Peyer's patch (tissue), 4 donors: ENCODE results near the gene RBBP8NL. TPM values are rescaled to one million over a fixed set of nuclear protein-coding genes. Genes with fewer than 3 reads are reported as not detected.

Experiments used
- DNase-seq, 3 donors: peaks; one replicate each; pipeline ENCODE4 v3.0.0-alpha.2; 2017 to 2019
- H3K27ac ChIP-seq, 4 donors: fragments of 200-600 bp; sonication (generic); one replicate each; pipeline ENCODE4 v1.5.1; 2016 to 2019
- H3K27me3 ChIP-seq, 2 donors: fragments of 200-600 bp; sonication (generic); one replicate each; pipeline ENCODE4 v1.5.1; 2019
- H3K36me3 ChIP-seq, 3 donors: fragments of 200-600 bp; sonication (generic); one replicate each; pipeline ENCODE4 v1.5.1; 2016 to 2019
- H3K4me1 ChIP-seq, 4 donors: fragments of 200-600 bp; sonication (generic); one replicate each; pipeline ENCODE4 v1.5.1; 2016 to 2019
- H3K4me3 ChIP-seq, 4 donors: fragments of 200-600 bp; sonication (generic); 1 replicate in 3 of 4; 2 replicates in 1 of 4; pipeline ENCODE4 v1.5.1; 2016 to 2019; ENCODE audit warnings: mild to moderate bottlenecking in 1 of 4
- H3K9me3 ChIP-seq, 4 donors: fragments of 200-600 bp; sonication (generic); one replicate each; pipeline ENCODE4 v1.5.1; 2016 to 2019; ENCODE audit warnings: mild to moderate bottlenecking in 1 of 4
- POLR2A ChIP-seq, 2 donors: fragments of 450-650 bp; IDR thresholded peaks; one replicate each; pipeline ENCODE4 v1.5.1; 2017; ENCODE audit warnings: antibody characterized with exemption in 2 of 2, mild to moderate bottlenecking in 2 of 2, moderate library complexity in 2 of 2
- total RNA-seq, 4 donors: library from RNA; depleted of rRNA; stranded (reverse); fragments of >200 nt; gene quantifications; one replicate each; pipeline ENCODE4 v1.1.0, GENCODE V29; 2016
- TF ChIP-seq, protein P1 (sequence below), 6 experiments: fragments of 450-650 bp in 4 of 6; fragments of 200-600 bp in 2 of 6; sonication (generic) in 1 of 6; IDR thresholded peaks; one replicate each; pipeline ENCODE4 v1.5.1; 2017 to 2019; ENCODE audit warnings: antibody characterized with exemption in 6 of 6, mild to moderate bottlenecking in 3 of 6, moderate library complexity in 1 of 6

RBBP8NL gene
- total RNA-seq, 4 donors from 2014 or later = 6.6 to 26.7 (median 13.4) TPM

DNA sequence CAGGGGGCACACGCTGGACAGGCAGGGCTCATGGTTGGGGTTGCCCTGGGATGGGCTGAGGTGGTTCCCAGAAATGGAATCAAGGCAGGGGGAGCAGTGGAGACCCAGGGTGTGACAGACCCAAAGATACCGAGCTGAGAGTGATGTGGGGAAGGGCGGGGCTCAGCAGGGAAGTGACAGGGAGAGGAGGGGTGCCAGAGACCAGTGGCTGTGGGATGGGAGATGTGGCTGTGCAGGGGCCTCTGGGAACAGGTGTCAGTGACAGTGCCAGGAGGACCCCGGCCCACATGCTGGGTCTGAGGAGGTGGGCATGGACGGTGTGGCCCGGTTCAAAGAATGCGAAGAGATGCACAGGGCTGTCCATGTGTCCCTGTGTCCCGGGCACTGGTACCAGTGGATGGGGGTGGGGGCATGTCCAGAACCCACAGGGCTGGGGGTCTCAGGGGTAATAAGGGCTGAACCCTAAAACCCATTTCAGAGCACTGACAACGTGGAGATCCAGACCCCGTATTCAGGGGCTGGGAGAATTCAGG lies 21.3 kb downstream of the RBBP8NL start:
- H3K36me3 ChIP-seq = no peaks in the 10 kb centered on the region

DNA sequence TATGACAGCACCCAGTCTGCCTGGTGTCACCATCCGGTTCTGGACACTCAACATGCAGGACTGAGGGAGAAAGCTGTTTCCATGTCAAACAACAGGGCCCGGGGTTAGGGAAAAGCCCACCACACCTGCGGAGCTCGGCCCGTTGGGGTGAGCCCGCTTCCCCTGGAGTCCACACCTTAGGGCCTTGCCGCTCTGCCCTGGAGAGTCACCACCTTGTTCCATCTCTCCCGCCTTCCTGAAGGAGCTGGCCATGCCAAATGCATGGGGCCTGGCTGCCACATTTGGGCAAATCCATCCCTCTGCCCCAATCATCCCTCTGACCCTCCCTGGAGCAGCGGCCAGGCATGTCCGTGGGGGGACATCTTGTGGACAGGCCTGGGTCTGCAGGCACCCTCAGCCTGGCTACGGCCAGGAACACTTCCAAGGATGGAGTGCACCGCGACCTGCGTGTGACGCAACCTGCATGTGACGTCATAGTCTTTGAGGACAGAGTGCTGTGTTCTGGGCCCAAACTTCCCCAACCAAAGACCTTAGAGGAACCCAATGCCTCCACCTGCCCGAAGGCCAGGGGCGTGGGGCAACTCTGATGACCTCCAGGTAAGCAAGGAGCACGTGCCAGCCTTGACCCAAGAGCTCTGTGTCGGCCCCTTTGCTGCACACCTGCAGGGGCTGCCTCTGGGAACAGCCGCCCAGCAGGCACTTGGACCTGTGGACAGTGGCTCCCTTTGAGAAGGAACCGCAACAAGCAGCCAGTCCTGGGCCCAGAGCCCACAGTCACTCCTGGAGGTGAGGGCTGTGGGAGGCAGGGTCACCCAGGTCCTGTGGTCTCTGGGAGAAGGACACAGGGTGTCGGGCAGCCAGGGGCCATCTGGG lies 22.0 kb downstream of the RBBP8NL start:
- Histone ChIP-seq H3K4me1 (peaks cover 6 to 51% (median 23%) of the 10 kb centered on the region in 4 donors), H3K36me3 (no peaks in the 10 kb centered on the region), H3K9me3 (no peaks in the 10 kb centered on the region), H3K27ac (no peak overlapping the region), H3K27me3 (no peaks in the 10 kb centered on the region), H3K4me3 (peak overlapping the region in 2 of 4 donors; percentile 58 to 75)
- DNase-seq = peak in 1 of 3 donors; percentile 56
- TF ChIP-seq POLR2A (IDR thresholded peaks at IDR 0.05) = no peak
- TF ChIP-seq, protein P1, sequence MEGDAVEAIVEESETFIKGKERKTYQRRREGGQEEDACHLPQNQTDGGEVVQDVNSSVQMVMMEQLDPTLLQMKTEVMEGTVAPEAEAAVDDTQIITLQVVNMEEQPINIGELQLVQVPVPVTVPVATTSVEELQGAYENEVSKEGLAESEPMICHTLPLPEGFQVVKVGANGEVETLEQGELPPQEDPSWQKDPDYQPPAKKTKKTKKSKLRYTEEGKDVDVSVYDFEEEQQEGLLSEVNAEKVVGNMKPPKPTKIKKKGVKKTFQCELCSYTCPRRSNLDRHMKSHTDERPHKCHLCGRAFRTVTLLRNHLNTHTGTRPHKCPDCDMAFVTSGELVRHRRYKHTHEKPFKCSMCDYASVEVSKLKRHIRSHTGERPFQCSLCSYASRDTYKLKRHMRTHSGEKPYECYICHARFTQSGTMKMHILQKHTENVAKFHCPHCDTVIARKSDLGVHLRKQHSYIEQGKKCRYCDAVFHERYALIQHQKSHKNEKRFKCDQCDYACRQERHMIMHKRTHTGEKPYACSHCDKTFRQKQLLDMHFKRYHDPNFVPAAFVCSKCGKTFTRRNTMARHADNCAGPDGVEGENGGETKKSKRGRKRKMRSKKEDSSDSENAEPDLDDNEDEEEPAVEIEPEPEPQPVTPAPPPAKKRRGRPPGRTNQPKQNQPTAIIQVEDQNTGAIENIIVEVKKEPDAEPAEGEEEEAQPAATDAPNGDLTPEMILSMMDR (IDR thresholded peaks at IDR 0.05) = peak in 3 of 6 experiments; percentile 14 to 50 (median 34)

More for the DNA sequence above, 21.3 kb downstream of the RBBP8NL start:
- Histone ChIP-seq H3K27me3 (no peaks in the 10 kb centered on the region), H3K4me3 (peak overlapping the region; percentile 56 to 90 (median 66)), H3K9me3 (no peaks in the 10 kb centered on the region), H3K4me1 (peaks cover 6 to 58% (median 25%) of the 10 kb centered on the region in 4 donors), H3K27ac (peak overlapping the region in 2 of 4 donors; percentile 55 to 59)
- DNase-seq = no peak
- no peak for TF ChIP-seq POLR2A (IDR thresholded peaks at IDR 0.05)
- TF ChIP-seq, protein P1 (IDR thresholded peaks at IDR 0.05) = no peak

DNA sequence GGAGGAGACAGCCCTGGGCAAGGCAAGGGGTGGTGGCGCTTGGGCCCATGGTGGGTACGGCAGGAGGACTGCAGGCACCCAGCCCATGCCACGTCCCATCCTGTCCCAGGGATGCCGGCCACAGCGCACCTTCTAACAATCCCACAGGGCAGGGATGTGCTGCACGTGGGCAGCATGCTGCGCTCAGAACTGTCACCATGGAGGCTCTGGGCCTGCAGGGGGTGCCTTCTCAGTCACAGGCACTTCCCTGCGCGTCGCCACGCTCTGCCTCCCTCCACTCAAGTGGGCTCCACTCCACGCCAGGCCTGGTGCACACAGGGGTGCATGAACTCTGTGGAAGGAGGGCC lies 22.6 kb downstream of the RBBP8NL start:
- no peak for DNase-seq
- no peak for TF ChIP-seq POLR2A (IDR thresholded peaks at IDR 0.05)
- TF ChIP-seq, protein P1 (IDR thresholded peaks at IDR 0.05) = no peak
- peaks cover 6 to 45% (median 17%) of the 10 kb centered on the region in 4 donors for H3K4me1 ChIP-seq
- no peaks in the 10 kb centered on the region for H3K36me3 ChIP-seq
- H3K9me3 ChIP-seq = no peaks in the 10 kb centered on the region
- H3K4me3 ChIP-seq = no peak overlapping the region
- H3K27me3 ChIP-seq = no peaks in the 10 kb centered on the region
- no peak overlapping the region for H3K27ac ChIP-seq

DNA sequence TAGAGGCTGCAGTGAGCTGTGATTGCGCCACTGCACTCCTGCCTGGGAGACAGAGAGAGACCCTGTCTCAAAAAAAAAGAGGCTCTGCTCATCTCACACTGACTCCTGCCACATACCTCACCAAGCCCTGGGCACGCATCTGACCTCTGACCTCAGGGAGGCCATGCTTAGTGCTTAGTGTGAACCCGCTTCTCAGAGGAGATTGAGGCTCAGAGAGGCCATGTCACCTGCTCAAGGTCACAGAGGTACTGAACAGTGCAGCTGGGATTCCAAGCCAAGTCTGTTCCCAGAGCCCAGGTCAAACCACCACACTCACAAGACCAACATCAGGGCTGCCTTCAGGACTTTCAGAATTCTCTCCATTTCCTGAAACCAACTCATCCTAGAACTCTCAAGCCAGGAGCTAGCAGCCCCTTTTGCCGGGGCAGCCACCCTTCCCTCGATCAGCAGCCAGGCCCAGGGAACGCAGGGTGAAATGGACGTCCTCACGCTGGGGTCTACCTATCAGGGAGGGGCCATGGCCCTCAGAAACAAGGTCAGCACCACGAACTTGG lies 23.1 kb downstream of the RBBP8NL start:
- Histone ChIP-seq H3K27ac (no peak overlapping the region), H3K4me3 (no peak overlapping the region), H3K27me3 (no peaks in the 10 kb centered on the region), H3K9me3 (no peaks in the 10 kb centered on the region), H3K36me3 (no peaks in the 10 kb centered on the region), H3K4me1 (peaks cover 6 to 39% (median 13%) of the 10 kb centered on the region in 4 donors)
- DNase-seq = no peak
- no peak for TF ChIP-seq POLR2A (IDR thresholded peaks at IDR 0.05)
- TF ChIP-seq, protein P1 (IDR thresholded peaks at IDR 0.05) = no peak

DNA sequence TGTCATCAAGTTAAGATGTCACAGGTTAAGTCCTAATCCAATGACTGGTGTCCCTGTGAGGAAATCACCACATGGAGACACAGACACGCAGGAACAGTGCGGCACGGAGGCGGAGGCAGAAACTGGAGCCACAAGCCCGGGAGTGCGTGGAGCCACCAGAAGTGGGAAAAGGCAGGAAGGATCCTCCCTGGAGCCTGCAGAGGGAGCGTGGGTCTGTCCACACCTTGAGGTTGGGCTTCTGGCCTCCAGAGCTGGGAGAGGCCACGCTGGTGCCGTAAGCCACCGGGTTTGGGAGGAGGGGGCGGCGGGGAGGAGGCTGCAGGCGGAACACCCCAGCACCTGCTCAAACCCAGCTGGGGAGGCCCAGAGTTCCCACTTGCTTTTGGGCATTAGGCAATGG lies 24.0 kb downstream of the RBBP8NL start:
- Histone ChIP-seq H3K9me3 (no peaks in the 10 kb centered on the region), H3K27me3 (no peaks in the 10 kb centered on the region), H3K27ac (no peak overlapping the region), H3K4me3 (no peak overlapping the region), H3K36me3 (no peaks in the 10 kb centered on the region), H3K4me1 (peaks cover 6 to 31% (median 13%) of the 10 kb centered on the region in 4 donors)
- TF ChIP-seq, protein P1 (IDR thresholded peaks at IDR 0.05) = no peak
- TF ChIP-seq POLR2A (IDR thresholded peaks at IDR 0.05) = no peak
- DNase-seq = no peak
